Measurements from ENCODE around the gene BCOR. TPM values are rescaled to one million over a fixed set of nuclear protein-coding genes. Genes with fewer than 3 reads are reported as not detected.

Gene BCOR
- total and polyA plus RNA-seq, 9 of the 15 experiments (the other 6 are each of a cell fraction or from before 2014, with no cell fraction given) = 27.5 to 113 (median 37.6) TPM

DNA sequence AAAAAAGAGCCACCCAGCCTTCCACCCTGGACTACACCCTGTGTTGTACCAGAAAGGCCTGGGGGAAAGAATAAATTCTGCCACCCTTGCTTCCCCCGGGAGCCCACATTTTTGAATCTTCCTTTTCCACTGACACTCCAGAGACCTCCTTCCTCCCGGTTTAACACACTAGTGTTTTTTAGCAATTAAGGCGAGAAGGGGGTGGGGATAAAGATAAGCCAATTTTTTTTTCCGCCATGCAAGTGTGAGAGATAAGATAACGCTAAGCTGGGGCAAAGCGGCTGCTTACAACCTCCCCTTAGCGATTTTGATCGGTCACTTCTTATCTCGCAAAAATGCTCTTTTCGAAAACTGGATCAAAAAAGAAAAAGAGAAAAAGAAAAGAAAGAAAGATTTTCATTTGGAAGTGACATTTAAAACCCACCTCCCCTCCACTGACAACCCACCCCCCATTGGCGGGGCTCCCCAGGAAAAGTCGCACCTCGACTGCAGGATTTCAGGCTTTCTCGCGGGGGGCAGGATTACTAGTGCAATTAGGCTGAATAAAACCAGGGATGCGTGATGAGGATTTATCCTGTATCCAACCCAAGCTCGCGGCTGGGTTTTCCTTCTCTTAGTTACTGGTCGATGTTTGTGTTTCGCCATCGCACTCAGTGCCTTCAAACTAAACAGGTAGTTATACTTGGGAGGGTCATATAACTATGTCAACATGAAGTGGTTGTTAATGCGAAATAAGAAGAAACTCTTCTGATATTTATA, 6.0 kb upstream of the BCOR start:
- FAIRE-seq (peak; percentile 87), ATAC-seq (no peak), DNase-seq (ENCODE audit: extremely low read depth in 1 of 4, low spot score in 3 of 4) (peak in 1 of 4 experiments; percentile 67)
- no peak overlapping the region for H2AFZ ChIP-seq (ENCODE audit: low read depth, low read length)
- ChIA-PET POLR2A (interaction anchor here (0.6 to 3.9 kb wide), 13 partner anchors 8 to 93 kb away, joined by 3 to 18 read pairs (median 5); no protein-coding TSS in a partner anchor), CTCF (ENCODE audit: low intra/inter-chr PET ratio) (no interaction called here)
- H3K9ac ChIP-seq (ENCODE audit: insufficient read depth in 1 of 2, low read depth in 2 of 2, low read length in 2 of 2) = peak overlapping the region; percentile 85 to 98; a peak in 3 of 4 replicates
- no peaks in the 10 kb centered on the region for H3K9me1 ChIP-seq (ENCODE audit: control insufficient read depth, insufficient read depth, low read length)
- no peaks in the 10 kb centered on the region for H4K20me1 ChIP-seq (replicated peaks; ENCODE audit: control insufficient read depth, insufficient read depth, low read length)
- BruUV-seq (replicated peaks) = TSS peak; percentile 56
- H3K4me3 ChIP-seq = peak overlapping the region; percentile 46
- H3K36me3 ChIP-seq (ENCODE audit: control insufficient read depth, insufficient read depth, low read length) = no peaks in the 10 kb centered on the region
- in situ Hi-C loops (cut with MboI) = loop anchor here (10.0 kb wide), 2 partner anchors 51 to 161 kb away; no protein-coding TSS in a partner anchor
- peaks cover 93% of the 10 kb centered on the region for H3K79me2 ChIP-seq (ENCODE audit: control insufficient read depth, insufficient read depth, low read length)
- peak overlapping the region; percentile 84 for H3K4me2 ChIP-seq (ENCODE audit: insufficient read depth, low read length)
- peaks cover 64 to 86% of the 10 kb centered on the region in 2 experiments for H3K4me1 ChIP-seq (replicated peaks in 1 of 2; ENCODE audit: control insufficient read depth in 2 of 2, insufficient read depth in 2 of 2, low read length in 2 of 2)
- intact Hi-C loops (cut with micrococcal nuclease) = loop anchor here (2.0 to 10.0 kb wide), 2 partner anchors 69 to 369 kb away; no protein-coding TSS in a partner anchor
- no peaks in the 10 kb centered on the region for H3K9me3 ChIP-seq (replicated peaks; ENCODE audit: control insufficient read depth, insufficient read depth, low read depth, low read length)
- H3K27me3 ChIP-seq (ENCODE audit: control insufficient read depth in 2 of 2, insufficient read depth in 2 of 2, low read length in 2 of 2) = no peaks in the 10 kb centered on the region
- H3K27ac ChIP-seq (ENCODE audit: extremely low read depth, low read depth, low read length) = peak overlapping the region; percentile 95
- WGBS (ENCODE audit: insufficient coverage, low coverage, missing lambda C conversion rate) = 0% methylated on average over 21 of the region's 22 CpGs
- peak; percentile 96 for TF ChIP-seq ZNF384 (IDR thresholded peaks at IDR 0.05; ENCODE audit: low read depth, low read length)
- TF ChIP-seq HDAC3 (IDR thresholded peaks at IDR 0.05; ENCODE audit: borderline replicate concordance, partially characterized antibody) = peak; percentile 70
- no peak for TF ChIP-seq ZFPM2 (CRISPR knock-in tag; IDR thresholded peaks at IDR 0.05)
- peak; percentile 61 for TF ChIP-seq NEUROD1 (IDR thresholded peaks at IDR 0.05; ENCODE audit: borderline replicate concordance, low read depth, low read length, partially characterized antibody)
- TF ChIP-seq SAP30 (IDR thresholded peaks at IDR 0.05; ENCODE audit: borderline replicate concordance, insufficient read depth, low read depth, low read length, poor library complexity, severe bottlenecking) = no peak
- peak; percentile 71 for TF ChIP-seq KLF16 (IDR thresholded peaks at IDR 0.05)
- TF ChIP-seq C11orf30 (IDR thresholded peaks at IDR 0.05; ENCODE audit: low read depth) = no peak
- TF ChIP-seq CBX1 (IDR thresholded peaks at IDR 0.05; ENCODE audit: low read depth) = no peak
- TF ChIP-seq, protein P1, sequence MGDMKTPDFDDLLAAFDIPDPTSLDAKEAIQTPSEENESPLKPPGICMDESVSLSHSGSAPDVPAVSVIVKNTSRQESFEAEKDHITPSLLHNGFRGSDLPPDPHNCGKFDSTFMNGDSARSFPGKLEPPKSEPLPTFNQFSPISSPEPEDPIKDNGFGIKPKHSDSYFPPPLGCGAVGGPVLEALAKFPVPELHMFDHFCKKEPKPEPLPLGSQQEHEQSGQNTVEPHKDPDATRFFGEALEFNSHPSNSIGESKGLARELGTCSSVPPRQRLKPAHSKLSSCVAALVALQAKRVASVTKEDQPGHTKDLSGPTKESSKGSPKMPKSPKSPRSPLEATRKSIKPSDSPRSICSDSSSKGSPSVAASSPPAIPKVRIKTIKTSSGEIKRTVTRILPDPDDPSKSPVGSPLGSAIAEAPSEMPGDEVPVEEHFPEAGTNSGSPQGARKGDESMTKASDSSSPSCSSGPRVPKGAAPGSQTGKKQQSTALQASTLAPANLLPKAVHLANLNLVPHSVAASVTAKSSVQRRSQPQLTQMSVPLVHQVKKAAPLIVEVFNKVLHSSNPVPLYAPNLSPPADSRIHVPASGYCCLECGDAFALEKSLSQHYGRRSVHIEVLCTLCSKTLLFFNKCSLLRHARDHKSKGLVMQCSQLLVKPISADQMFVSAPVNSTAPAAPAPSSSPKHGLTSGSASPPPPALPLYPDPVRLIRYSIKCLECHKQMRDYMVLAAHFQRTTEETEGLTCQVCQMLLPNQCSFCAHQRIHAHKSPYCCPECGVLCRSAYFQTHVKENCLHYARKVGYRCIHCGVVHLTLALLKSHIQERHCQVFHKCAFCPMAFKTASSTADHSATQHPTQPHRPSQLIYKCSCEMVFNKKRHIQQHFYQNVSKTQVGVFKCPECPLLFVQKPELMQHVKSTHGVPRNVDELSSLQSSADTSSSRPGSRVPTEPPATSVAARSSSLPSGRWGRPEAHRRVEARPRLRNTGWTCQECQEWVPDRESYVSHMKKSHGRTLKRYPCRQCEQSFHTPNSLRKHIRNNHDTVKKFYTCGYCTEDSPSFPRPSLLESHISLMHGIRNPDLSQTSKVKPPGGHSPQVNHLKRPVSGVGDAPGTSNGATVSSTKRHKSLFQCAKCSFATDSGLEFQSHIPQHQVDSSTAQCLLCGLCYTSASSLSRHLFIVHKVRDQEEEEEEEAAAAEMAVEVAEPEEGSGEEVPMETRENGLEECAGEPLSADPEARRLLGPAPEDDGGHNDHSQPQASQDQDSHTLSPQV (IDR thresholded peaks at IDR 0.05) = peak; percentile 20; the same call in 1 of the 2 replicates
- TF ChIP-seq POLR3G (IDR thresholded peaks at IDR 0.05; ENCODE audit: extremely low read depth, insufficient read length, insufficient replicate concordance) = no peak
- TF ChIP-seq, protein P2, sequence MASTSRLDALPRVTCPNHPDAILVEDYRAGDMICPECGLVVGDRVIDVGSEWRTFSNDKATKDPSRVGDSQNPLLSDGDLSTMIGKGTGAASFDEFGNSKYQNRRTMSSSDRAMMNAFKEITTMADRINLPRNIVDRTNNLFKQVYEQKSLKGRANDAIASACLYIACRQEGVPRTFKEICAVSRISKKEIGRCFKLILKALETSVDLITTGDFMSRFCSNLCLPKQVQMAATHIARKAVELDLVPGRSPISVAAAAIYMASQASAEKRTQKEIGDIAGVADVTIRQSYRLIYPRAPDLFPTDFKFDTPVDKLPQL (IDR thresholded peaks at IDR 0.05; ENCODE audit: extremely low read depth, insufficient read length) = no peak
- TF ChIP-seq RBBP5 (IDR thresholded peaks at IDR 0.05; ENCODE audit: borderline replicate concordance, insufficient read depth, low read length, poor library complexity, severe bottlenecking) = no peak
- no peak for TF ChIP-seq KLF6 (CRISPR knock-in tag; IDR thresholded peaks at IDR 0.05; ENCODE audit: borderline replicate concordance)
- no peak for TF ChIP-seq ZNF347 (CRISPR knock-in tag; IDR thresholded peaks at IDR 0.05; ENCODE audit: low read depth)
- peak; percentile 90 for TF ChIP-seq CBFA2T3 (IDR thresholded peaks at IDR 0.05)
- no peak for TF ChIP-seq DACH1 (IDR thresholded peaks at IDR 0.05; ENCODE audit: partially characterized antibody)
